ENCODE data around the gene MED26. TPM values are rescaled to one million over a fixed set of nuclear protein-coding genes. Genes with fewer than 3 reads are reported as not detected.
"Not testable (repeated sequence)": the region's sequence is repeated elsewhere in the genome, so short reads cannot be mapped to it uniquely, and the experiment has no call there.

Gene MED26
- total RNA-seq, 1 donor from 2014 or later: 11.3 TPM

DNA sequence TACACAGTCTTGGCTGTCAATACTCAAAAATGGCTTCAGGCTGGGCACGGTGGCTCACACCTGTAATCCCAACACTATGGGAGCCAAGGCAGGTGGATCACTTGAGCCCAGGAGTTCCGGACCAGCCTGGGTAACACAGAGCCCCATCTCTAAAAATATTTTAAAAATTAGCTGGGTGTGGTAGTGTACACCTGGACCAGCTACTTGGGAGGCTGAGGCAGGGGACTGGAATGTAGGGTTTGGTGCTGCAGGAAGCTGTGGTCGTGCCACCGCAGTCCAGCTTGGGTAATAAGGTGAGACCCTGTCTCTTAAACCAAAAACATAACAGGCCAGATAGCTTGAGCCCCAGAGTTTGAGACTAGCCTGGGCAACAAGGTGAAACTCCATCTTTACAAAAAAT is 79.0 kb downstream of the MED26 start:
- Histone ChIP-seq H3K9me3 (no peaks in the 10 kb centered on the region), H3K4me1 (peaks cover 6% of the 10 kb centered on the region), H3K27ac (no peak overlapping the region), H3K4me3 (no peak overlapping the region), H3K27me3 (no peaks in the 10 kb centered on the region), H3K36me3 (peaks cover 0 to 20% of the 10 kb centered on the region in 2 donors)
- intact Hi-C loops (cut with DNase I): no loop called here
- no peak for DNase-seq (ENCODE audit: extremely low spot score in 2 of 2)
- TF ChIP-seq POLR2A (IDR thresholded peaks at IDR 0.05): no peak
- no peak for TF ChIP-seq POLR2AphosphoS5 (IDR thresholded peaks at IDR 0.05; ENCODE audit: insufficient read depth in 1 of 2, low read depth in 1 of 2)
- TF ChIP-seq, protein P1, sequence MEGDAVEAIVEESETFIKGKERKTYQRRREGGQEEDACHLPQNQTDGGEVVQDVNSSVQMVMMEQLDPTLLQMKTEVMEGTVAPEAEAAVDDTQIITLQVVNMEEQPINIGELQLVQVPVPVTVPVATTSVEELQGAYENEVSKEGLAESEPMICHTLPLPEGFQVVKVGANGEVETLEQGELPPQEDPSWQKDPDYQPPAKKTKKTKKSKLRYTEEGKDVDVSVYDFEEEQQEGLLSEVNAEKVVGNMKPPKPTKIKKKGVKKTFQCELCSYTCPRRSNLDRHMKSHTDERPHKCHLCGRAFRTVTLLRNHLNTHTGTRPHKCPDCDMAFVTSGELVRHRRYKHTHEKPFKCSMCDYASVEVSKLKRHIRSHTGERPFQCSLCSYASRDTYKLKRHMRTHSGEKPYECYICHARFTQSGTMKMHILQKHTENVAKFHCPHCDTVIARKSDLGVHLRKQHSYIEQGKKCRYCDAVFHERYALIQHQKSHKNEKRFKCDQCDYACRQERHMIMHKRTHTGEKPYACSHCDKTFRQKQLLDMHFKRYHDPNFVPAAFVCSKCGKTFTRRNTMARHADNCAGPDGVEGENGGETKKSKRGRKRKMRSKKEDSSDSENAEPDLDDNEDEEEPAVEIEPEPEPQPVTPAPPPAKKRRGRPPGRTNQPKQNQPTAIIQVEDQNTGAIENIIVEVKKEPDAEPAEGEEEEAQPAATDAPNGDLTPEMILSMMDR (IDR thresholded peaks at IDR 0.05): no peak

DNA sequence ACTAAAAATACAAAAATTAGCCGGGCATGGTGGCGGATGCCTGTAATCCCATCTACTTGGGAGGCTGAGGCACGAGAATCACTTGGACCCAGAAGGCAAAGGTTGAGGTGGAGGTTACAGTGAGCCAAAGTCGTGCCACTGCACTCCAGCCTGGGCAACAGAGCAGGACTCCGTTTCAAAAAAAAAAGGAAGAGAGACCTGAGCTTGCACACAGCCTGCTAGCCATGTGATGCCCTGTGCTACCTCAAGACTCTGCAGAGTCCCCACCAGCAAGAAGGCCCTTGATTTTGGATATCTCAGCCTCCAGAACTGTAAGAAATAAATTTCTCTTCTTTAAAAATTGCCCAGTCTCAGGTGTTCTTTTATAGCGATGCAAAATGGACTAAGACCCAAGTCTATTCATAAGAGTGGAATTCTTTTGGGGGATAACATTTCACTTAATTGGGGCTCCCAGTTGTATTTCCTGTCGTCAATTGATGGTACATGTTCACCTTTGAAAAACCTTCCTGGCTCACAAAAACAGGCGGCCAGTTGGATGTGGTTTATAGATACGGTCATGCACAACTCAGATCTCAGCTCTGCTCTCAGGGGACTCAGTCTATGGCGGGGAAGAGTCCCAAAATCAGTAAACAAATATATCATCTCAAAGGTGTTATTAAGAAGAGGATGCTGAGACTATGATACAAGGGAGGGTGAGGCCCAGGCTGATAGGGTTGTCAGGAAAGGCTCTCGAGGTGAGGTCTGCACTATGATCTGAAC is 83.4 kb downstream of the MED26 start:
- H3K27me3 ChIP-seq: no peaks in the 10 kb centered on the region
- H3K9me3 ChIP-seq: no peaks in the 10 kb centered on the region
- peaks cover 39% of the 10 kb centered on the region for H3K4me1 ChIP-seq
- no peak for TF ChIP-seq POLR2A (IDR thresholded peaks at IDR 0.05)
- TF ChIP-seq, protein P1 (IDR thresholded peaks at IDR 0.05): no peak
- no peak for TF ChIP-seq POLR2AphosphoS5 (IDR thresholded peaks at IDR 0.05; ENCODE audit: insufficient read depth in 1 of 2, low read depth in 1 of 2)
- no peak overlapping the region for H3K27ac ChIP-seq
- H3K4me3 ChIP-seq: no peak overlapping the region
- peaks cover 0 to 6% of the 10 kb centered on the region in 2 donors for H3K36me3 ChIP-seq
- DNase-seq (ENCODE audit: extremely low spot score in 2 of 2): no peak
- intact Hi-C loops (cut with DNase I): no loop called here

DNA sequence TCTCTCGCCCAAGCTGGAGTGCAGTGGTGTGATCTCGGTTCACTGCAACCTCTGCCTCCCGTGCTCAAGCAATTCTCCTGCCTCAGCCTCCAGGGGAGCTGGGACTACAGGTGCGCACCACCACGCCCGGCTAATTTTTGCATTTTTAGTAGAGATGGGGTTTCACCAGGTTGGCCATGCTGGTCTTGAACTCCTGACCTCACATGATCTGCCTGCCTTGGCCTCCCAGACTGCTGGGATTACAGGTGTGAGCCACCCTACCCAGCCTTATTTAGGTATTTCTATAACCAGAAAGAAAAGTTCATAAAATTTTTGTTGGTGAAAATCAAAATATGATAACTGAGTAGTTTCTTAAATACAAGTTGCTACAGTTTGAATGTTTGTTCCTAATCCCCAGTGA is 84.3 kb downstream of the MED26 start:
- intact Hi-C loops (cut with DNase I); H3K27ac ChIP-seq; H3K4me3 ChIP-seq; H3K27me3 ChIP-seq; DNase-seq (ENCODE audit: extremely low spot score in 2 of 2); H3K9me3 ChIP-seq: not testable (repeated sequence)
- peaks cover 45% of the 10 kb centered on the region for H3K4me1 ChIP-seq
- H3K36me3 ChIP-seq: peaks cover 0 to 12% of the 10 kb centered on the region in 2 donors

DNA sequence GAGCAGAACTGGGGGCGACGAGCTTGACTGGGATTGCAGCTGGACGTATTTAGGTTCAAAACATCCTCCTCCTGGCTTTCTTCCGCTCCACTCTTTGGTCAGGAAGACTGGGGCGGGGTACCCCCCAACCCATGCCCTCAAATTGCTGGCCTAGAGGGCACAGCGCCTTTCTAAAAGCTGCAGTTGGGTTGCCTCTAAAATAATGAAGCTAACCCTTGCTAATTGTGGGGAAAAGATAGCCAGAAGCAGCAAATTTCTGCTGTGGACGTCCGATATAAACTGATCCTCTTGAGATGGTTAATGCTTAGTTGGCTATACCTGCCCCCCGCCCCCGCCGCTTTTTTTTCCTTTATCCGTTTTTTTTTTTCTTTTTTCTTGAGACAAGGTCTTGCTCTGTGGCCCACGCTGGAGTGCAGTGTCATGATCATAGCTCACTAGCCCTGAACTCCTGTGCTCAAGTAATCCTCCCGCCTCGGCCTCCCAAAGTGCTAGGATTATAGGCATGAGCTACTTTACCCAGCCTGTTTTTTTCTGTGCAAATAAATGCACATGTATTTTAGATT is 85.0 kb downstream of the MED26 start:
- Histone ChIP-seq H3K4me3 (peak overlapping the region; percentile 69 to 92), H3K36me3 (peaks cover 0 to 13% of the 10 kb centered on the region in 2 donors), H3K4me1 (peaks cover 52% of the 10 kb centered on the region), H3K27ac (peak overlapping the region; percentile 76), H3K27me3 (no peaks in the 10 kb centered on the region), H3K9me3 (no peaks in the 10 kb centered on the region)
- TF ChIP-seq, protein P1 (IDR thresholded peaks at IDR 0.05): no peak
- TF ChIP-seq POLR2AphosphoS5 (IDR thresholded peaks at IDR 0.05; ENCODE audit: insufficient read depth in 1 of 2, low read depth in 1 of 2): no peak
- no peak for TF ChIP-seq POLR2A (IDR thresholded peaks at IDR 0.05)
- no peak for DNase-seq (ENCODE audit: extremely low spot score in 2 of 2)
- intact Hi-C loops (cut with DNase I): no loop called here

DNA sequence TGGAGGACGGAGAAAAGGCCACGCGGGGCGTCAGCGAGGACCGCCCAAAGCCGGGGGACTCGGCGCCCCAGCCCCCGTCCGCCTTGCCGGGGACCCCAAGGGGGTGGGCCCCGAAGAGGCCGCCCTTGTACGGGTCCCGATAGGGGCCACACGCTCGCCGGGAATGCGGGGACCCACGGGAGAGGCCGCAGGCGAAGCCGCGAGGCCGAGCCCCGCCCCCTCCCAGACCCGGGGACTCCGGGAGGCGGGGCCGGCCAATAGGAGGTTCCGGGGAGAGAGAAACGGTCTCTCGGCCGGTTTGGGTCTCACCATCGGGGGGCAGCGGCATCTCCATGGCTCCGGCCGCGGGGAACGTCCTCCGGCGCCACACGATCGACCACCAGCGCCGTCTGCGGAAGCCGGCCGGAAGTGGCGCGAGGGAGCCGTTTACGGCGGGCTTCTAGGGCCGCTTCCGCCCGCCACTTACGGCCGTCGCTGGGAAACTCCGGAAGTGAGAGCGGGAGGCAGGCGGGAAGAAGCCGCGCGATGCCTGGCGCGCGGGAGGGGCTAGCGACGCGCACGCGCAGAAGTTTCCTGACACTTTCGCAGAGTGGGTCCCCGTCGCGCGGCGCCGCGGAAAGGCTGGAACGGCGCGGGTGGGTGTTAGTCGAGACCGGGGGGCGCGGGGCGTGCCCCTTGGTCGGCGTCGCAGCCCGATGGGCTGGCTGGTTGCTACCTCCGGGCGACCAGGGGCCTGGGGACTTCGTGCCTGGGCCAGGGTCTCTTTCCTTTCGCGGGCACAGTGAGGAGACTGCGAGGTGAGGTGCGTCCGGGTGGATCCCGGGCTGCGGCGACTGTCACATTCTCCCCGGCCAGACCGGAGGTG is 85.7 kb downstream of the MED26 start, which contains the start of gene CHERP:
CHERP (minus strand) TSS at position 393 of the 865 bp plus-strand sequence; CDS start at position 334, 59 bp downstream.
- peak within 1 kb of the TSS; percentile 76 for H3K27ac ChIP-seq
- H3K36me3 ChIP-seq: peaks cover 0 to 13% of the 10 kb centered on the region in 2 donors
- intact Hi-C loops (cut with DNase I): no loop called here
- TF ChIP-seq, protein P1 (IDR thresholded peaks at IDR 0.05): no peak
- TF ChIP-seq POLR2A (IDR thresholded peaks at IDR 0.05): peak in 1 of 2 donors; percentile 50
- TF ChIP-seq POLR2AphosphoS5 (IDR thresholded peaks at IDR 0.05; ENCODE audit: insufficient read depth in 1 of 2, low read depth in 1 of 2): peak; percentile 96
- H3K27me3 ChIP-seq: no peaks in the 10 kb centered on the region
- DNase-seq (ENCODE audit: extremely low spot score in 2 of 2): peak in 1 of 2 donors; percentile 86
- H3K9me3 ChIP-seq: no peaks in the 10 kb centered on the region
- H3K4me1 ChIP-seq: peaks cover 54% of the 10 kb centered on the region
- H3K4me3 ChIP-seq: peak within 1 kb of the TSS; percentile 69 to 92

All from vagina (tissue), 2 donors.